Stimulated activated CD8-positive, alpha-beta memory T cell treated with anti-CD3 and anti-CD28 coated beads, Interleukin-15, amount 100 ng/mL, for 24 hours (primary cell): ENCODE measurements around the gene RABL3.
"Not testable (repeated sequence)": the region's sequence is repeated elsewhere in the genome, so short reads cannot be mapped to it uniquely, and the experiment has no call there.

Source experiments
- DNase-seq: peaks from one replicate; pipeline ENCODE4 v3.0.0-alpha.2; 2020; ENCODE audit warnings: low read depth

The RABL3 gene

DNA sequence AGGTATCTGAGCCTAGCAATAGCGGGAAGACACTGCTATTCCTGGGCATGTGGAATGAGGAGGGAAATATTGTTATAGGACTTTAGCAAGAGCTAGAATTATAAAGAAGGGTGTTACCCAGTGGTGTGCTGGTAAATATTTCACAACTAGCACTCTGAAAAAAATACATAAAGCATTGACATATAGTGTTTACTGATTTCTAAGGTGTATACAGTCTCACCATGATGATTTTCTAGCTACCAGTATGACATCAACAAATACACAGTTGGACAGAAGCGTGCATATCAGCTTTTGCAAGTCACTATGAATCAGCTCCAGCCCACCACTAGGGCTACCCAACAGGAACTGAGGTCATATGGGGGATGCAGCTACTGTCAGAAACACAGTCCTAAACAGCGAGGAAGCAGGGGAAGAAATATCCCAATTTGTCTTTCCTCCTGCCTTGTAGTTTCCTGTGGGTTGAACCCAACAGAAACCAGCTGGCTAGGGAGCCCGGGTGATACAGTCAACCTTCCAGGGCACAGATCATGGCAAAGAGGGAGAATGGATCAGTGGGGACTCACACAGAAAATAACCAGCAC is 99.9 kb downstream of the RABL3 start:
- no peak for DNase-seq

DNA sequence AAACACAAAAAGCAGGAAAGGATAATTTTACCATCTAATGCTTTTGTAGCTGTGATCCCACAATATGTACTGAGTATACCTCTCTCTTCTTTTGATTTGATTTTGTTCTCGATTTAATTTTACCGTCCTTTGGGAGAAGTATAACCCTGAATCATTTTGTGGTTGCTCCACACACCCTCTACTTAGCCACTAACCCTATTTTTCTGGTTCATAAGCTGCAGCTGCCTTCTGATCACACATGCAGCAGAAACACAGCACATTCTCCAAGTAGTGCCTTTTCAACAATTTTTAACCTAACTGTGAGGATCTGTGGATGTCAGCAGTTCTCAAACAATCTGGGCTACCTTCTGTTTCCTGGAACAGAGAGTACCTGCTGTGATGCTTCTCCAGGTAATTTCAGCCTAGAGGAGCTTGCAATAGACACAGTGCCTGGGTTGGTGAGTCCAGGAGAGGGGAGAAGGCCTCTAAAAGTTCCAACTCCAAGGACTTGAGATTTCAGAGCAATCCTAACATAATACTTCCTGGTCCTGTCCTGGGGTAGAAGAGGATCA is 100.5 kb downstream of the RABL3 start:
- no peak for DNase-seq

DNA sequence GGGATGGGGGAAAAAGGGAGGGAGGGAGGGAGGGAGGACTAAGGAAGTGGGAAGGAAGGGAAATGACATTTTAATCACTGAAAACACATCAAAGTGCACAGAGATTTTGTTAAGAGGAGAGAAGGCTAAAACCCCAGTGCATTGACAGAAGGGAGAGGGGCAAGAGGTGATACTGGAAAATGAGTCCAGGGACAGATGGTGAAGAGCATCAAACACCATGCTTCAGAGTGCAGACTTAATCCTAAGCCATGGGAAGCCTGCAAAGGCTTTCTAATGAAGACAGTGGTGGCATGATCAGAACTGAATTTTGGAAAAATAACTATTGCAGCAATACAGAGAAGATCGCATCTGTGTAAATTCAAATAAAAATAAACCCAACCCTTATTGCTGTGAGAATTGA is 102.1 kb downstream of the RABL3 start:
- no peak for DNase-seq

DNA sequence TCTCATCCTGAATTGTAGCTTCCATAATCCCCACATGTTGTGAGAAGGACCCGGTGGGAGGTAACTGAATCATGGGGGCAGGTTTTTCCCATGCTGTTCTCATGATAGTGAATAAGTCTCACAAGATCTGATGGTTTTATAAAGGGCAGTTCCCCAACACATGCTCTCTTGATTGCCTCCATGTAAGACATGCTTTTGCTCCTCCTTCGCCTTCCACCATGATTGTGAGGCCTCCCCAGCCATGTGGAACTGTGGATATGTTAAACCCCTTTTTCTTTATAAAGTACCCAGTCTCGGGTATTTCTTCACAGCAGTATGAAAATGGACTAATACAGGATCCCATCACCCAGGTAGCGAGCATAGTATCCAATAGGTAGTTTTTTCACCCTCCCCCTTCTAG is 103.5 kb downstream of the RABL3 start:
- not testable (repeated sequence) for DNase-seq

DNA sequence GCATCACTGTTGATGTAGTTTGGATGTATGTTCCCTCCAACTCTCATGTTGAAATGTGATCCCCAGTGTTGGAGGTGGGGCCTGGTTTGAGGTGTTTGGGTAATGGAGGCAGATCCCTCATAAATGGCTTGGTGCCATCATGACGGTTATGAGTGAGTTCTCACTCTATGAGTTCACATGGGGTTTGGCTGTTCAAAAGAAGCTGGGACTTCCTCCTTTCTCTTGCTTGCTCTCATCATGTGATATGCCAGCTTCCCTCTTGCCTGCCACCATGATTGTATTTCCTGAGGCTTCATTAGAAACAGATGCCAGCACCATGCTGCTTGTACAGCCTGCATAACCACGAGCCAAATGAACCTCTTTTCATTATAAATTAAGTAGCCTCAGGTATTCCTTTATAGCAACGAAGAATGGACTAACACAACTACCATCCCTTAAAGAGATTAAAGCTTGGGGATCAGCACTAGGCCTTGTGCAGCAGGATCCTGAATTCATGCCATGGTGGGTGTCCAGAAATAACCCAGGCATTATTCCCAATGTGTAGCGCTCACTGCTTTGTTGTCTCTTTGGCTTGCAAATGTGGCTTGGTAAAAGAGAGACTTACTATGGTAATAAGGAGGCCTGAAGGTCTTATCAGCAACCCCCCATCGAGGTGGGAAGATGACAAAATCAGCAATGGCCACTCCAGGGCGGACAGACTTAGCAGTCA is 104.3 kb downstream of the RABL3 start:
- no peak for DNase-seq

DNA sequence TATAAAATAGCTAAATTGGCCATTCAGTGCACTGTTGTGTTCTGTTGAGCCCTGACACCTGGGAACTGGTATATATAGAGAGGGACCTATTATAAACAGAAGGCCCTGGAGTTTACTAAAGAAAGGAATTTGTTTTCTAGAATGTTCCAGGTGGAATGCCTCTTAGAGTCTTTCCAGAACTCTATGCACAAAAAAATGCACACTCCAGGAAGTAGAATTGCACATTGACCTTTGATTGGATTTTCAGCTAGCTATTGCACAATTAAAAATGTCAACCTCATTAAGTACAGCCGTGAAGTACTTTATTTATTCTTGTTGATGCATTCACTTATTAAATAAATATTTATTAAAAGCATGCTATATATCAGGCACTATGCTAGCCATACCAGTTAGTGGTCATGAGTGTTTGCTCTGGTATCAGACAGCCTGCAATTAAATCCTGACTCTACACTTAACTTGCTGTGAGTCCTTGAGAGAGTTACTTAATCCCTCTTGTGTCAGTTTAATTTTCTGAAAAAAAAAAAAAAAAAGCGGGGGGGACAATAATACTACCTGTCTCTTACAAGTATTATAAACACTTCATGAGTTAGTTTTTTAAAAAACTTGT is 105.4 kb downstream of the RABL3 start:
- no peak for DNase-seq
